AG04450 (cell line): ENCODE data around the gene PPP4R4. TPM values are rescaled to one million over a fixed set of nuclear protein-coding genes. Genes with fewer than 3 reads are reported as not detected.

ENCODE experiments used
- CTCF ChIA-PET: fragments of 300-600, 350-600 bp; formaldehyde crosslinking; extraction: SDS; loops from one replicate; lab custom pipeline; 2022; ENCODE audit warnings: antibody characterized with exemption, inconsistent platforms; lab: Charles Lee
- POLR2A ChIA-PET: fragments of 350-600 bp; formaldehyde crosslinking; extraction: SDS; loops from one replicate; lab custom pipeline; 2021; ENCODE audit warnings: antibody characterized with exemption, inconsistent platforms; lab: Yijun Ruan, JAX
- DNase-seq: peaks from one replicate; pipeline ENCODE4 v3.0.0-alpha.2; 2011; ENCODE audit warnings: low read depth, low spot score
- H3K27ac ChIP-seq: one replicate; pipeline ENCODE4 v1.5.1; 2012; ENCODE audit warnings: low read depth, low read length, control low read depth
- H3K27me3 ChIP-seq: one replicate; pipeline ENCODE4 v1.6.0; 2012; ENCODE audit warnings: low read length; ENCODE audit not compliant: control insufficient read depth, insufficient read depth
- H3K4me3 ChIP-seq: 2 replicates; pipeline ENCODE4 v1.5.1; 2011; ENCODE audit warnings: mild to moderate bottlenecking, low read depth, low read length, control low read depth
- H3K9me3 ChIP-seq: 2 replicates; pipeline ENCODE4 v1.5.1; 2012; ENCODE audit warnings: low read length; ENCODE audit not compliant: control insufficient read depth, insufficient read depth
- polyA plus RNA-seq: library from polyadenylated mRNA; depleted of rRNA; stranded (reverse); fragments of >200 nt; gene quantifications from 2 replicates; pipeline ENCODE4 v1.2.3, GENCODE V29; 2011
- TF ChIP-seq, protein P1 (sequence below): IDR thresholded peaks from 2 replicates; pipeline ENCODE4 v1.5.1; 2011; ENCODE audit warnings: low read depth, low read length, control low read depth, inconsistent platforms

PPP4R4 gene
- polyA plus RNA-seq, 1 experiment = 0.60 TPM

DNA sequence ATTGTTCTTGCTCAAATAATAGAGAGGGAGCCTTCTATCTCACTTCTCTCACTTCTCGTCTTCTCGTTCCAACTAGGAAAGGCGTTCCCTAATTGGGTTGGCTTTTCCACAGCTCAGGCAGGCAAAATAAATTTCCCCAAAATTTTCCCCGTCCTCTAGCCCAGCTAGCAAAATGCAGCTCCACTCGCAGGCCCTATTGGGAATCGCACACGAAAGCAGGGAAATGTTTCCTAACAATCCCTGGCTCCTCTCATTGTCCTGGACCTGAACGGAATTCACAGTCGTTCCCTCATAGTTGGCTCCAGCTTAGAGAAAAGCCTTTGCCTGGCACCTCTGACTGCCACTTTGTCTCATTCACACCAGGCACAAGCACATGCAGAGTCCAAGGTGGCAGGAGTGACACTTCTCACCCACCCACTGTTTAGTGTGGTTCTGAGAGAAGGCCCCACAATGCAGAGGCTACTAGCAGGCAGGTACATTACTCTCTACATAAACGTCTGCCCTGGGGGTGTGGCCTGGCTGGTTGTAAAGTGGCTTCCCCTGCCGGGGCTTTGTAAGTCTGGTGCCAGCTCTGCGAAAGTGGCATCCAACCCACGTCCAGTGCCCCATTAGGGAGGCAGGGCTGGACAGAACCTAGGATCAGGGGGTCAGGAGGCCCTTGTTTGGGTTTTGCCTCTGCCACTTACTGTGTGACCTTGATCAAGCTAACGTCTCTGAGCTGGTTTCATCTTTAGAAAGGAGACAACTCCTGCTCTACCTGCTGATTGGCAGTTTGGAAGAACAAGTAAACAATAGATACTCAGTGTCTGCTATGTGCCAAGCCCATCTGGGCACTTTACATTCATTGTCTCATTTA, 114.7 kb downstream of the PPP4R4 start:
- TF ChIP-seq, protein P1, sequence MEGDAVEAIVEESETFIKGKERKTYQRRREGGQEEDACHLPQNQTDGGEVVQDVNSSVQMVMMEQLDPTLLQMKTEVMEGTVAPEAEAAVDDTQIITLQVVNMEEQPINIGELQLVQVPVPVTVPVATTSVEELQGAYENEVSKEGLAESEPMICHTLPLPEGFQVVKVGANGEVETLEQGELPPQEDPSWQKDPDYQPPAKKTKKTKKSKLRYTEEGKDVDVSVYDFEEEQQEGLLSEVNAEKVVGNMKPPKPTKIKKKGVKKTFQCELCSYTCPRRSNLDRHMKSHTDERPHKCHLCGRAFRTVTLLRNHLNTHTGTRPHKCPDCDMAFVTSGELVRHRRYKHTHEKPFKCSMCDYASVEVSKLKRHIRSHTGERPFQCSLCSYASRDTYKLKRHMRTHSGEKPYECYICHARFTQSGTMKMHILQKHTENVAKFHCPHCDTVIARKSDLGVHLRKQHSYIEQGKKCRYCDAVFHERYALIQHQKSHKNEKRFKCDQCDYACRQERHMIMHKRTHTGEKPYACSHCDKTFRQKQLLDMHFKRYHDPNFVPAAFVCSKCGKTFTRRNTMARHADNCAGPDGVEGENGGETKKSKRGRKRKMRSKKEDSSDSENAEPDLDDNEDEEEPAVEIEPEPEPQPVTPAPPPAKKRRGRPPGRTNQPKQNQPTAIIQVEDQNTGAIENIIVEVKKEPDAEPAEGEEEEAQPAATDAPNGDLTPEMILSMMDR = no peak
- POLR2A ChIA-PET = no interaction called here

DNA sequence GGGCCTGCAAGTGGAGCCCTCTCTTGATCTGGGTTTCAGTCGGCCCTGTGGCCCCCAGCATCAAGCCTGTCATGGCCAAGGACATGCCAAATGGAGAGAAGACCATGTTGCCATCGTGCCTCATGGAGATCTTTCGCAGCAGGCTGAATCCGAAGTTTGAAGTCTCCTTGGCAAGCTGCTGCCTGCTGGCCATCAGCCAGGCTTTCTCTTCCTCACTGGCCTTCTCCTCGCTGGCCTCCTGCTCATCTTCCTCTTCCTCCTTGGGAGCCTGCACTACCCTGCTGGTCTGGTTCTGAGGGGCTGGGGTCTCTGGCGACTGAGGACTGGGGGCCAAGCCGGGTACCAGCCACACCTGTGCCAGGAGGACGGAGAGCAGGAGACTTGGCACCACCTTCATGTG, 116.1 kb downstream of the PPP4R4 start:
- no peak for DNase-seq
- TF ChIP-seq, protein P1 = no peak
- Histone ChIP-seq H3K27ac (no peak overlapping the region), H3K9me3 (no peaks in the 10 kb centered on the region; the same call in 1 of the 2 replicates), H3K4me3 (no peak overlapping the region), H3K27me3 (peaks cover 2% of the 10 kb centered on the region)
- ChIA-PET POLR2A (no interaction called here), CTCF (no interaction called here)

More for the DNA sequence above, 114.7 kb downstream of the PPP4R4 start:
- Histone ChIP-seq H3K27ac (no peak overlapping the region), H3K9me3 (no peaks in the 10 kb centered on the region; the same call in 1 of the 2 replicates), H3K4me3 (no peak overlapping the region), H3K27me3 (peaks cover 2% of the 10 kb centered on the region)
- no peak for DNase-seq
- CTCF ChIA-PET = interaction anchor here (0.5 kb wide), 1 partner anchor 362 kb away, joined by 6 read pairs; no protein-coding TSS in a partner anchor

DNA sequence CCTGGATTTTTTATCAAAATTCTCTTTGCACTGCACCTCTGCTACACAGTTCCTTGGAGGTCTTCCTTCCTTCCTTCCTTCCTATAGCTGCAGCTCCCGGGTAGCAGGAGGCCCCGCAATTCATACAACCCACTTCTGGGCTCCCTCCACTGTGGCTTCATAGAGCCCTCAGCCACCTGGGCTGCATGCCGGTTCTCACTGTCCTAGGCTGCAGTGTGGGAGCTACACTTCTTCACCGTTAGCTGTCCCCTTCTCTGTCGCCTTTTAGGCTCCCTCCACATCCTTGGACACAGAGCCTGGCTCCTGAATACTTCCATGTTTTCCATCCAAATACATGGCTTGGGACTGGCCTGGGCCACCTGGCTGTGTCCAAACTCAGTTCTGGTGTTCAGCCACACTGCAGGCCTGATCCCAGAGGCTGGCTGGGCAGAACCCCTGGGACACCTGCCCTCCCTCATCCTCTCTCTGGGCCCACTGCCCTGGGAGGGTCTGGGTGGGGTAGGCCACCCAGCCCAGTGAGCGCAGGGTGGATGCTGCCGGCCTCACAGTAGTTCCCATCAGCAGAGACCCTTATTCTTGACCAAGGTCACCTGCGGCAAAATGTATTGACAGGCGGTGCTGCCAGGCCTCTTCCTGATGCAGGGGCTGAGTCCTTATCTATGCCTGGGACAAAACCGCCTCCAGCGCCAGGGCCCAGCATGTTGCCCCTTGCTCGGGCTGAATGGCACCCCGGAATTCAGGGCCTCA, 117.2 kb downstream of the PPP4R4 start:
- TF ChIP-seq, protein P1 = no peak
- ChIA-PET CTCF (no interaction called here), POLR2A (no interaction called here)
- Histone ChIP-seq H3K4me3 (no peak overlapping the region), H3K27ac (no peak overlapping the region), H3K9me3 (no peaks in the 10 kb centered on the region; the same call in 1 of the 2 replicates), H3K27me3 (peaks cover 2% of the 10 kb centered on the region)
- DNase-seq = no peak

DNA sequence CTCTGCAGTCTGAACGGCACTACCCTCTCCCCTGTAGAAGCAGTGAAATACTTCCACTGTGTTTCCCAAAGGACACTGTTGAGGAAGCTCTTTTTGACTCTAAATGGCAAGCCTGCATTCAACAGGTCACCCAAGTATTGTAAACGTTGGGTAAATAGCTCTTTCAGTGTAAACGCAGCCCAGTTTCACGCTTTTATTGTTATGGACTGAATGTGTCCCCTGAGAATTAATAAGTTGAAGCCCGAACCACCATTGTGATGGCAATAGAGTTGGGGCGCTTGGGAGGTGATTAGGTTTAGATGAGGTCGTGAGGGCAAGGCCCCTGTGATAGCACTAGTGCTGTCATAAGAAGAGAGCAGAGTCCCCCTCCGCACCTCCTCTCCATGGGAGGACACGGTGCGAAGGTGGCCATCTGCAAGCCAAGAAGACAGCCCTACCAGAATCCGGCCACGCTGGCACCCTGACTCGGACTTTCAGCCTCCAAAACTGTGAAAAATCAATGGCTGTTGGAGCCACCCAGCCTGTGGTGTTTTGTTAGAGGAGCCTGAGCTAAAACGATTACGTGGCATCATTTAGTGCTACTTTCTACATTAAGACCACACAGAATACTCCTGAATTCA, 117.9 kb downstream of the PPP4R4 start:
- TF ChIP-seq, protein P1 = no peak
- Histone ChIP-seq H3K4me3 (no peak overlapping the region), H3K27me3 (peaks cover 2% of the 10 kb centered on the region), H3K27ac (no peak overlapping the region), H3K9me3 (no peaks in the 10 kb centered on the region; the same call in 1 of the 2 replicates)
- no peak for DNase-seq
- ChIA-PET POLR2A (no interaction called here), CTCF (no interaction called here)
